B cell (primary cell): Measurements from ENCODE around the gene RGS17.

ENCODE experiments used
- CTCF ChIP-seq: fragments of 200-600 bp; IDR thresholded peaks from one replicate; pipeline ENCODE4 v1.8.0; 2022; ENCODE audit warnings: antibody characterized with exemption, mild to moderate bottlenecking
- EZH2 ChIP-seq: IDR thresholded peaks from 2 replicates; pipeline ENCODE4 v1.6.1; 2012; ENCODE audit warnings: borderline replicate concordance, low read depth, mild to moderate bottlenecking, moderate library complexity, low read length; ENCODE audit not compliant: insufficient read depth, poor library complexity, severe bottlenecking

DNA sequence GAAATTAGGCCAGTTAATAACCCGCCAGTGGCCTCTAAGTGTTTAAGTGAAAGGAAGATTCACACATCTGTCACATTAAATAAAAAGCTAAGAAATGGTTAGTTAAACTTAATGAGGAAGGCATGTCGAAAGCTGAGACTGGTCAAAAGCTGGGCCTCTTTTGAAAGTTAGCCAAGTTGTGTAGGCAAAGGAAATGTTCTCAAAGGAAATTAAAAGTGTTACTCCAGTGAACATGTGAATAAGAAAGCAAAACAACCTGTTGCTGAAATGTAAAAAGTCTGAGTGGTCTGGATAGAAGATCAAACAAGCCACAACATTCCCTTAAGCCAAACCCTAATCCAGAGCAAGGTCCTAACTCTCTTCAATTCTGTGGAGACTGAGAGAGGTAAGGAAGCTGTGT lies 117.6 kb downstream of the RGS17 start:
- TF ChIP-seq CTCF (no peak), EZH2 (no peak)
